UCSD-AML1 (cell line): Measurements from ENCODE around the gene GRK1.

ENCODE experiments used
- DNase-seq: peaks from one replicate; lab custom pipeline; 2025; ENCODE audit not compliant: unreplicated experiment; lab: John Stamatoyannopoulos, UW

The GRK1 gene

GRCh38 chr13:113726961-113727411, 60.0 kb downstream of the GRK1 start:
- no peak for DNase-seq

GRCh38 chr13:113728571-113729054, 61.6 kb downstream of the GRK1 start:
- DNase-seq = no peak

GRCh38 chr13:113729187-113730019, 62.4 kb downstream of the GRK1 start:
- no peak for DNase-seq

GRCh38 chr13:113730258-113730691, 63.3 kb downstream of the GRK1 start:
- DNase-seq = no peak

- no peak for DNase-seq
Observed at GRCh38 chr13:113730831-113731191, 63.8 kb downstream of the GRK1 start.

- DNase-seq = no peak
Observed at GRCh38 chr13:113731192-113732175, 64.5 kb downstream of the GRK1 start.

- DNase-seq = no peak
Observed at GRCh38 chr13:113732176-113732960, 65.3 kb downstream of the GRK1 start.

- no peak for DNase-seq
Observed at GRCh38 chr13:113732961-113733950, 66.2 kb downstream of the GRK1 start.

- no peak for DNase-seq
Observed at GRCh38 chr13:113734099-113734825, 67.2 kb downstream of the GRK1 start.

- DNase-seq = no peak
Observed at GRCh38 chr13:113734826-113735125, 67.8 kb downstream of the GRK1 start.

GRCh38 chr13:113735194-113735593, 68.2 kb downstream of the GRK1 start:
- DNase-seq = no peak

GRCh38 chr13:113735750-113736149, 68.7 kb downstream of the GRK1 start:
- no peak for DNase-seq

GRCh38 chr13:113736258-113736731, 69.3 kb downstream of the GRK1 start:
- DNase-seq = no peak

GRCh38 chr13:113737803-113738202, 70.8 kb downstream of the GRK1 start:
- DNase-seq = no peak

GRCh38 chr13:113739527-113740285, 72.7 kb downstream of the GRK1 start:
- DNase-seq = no peak

- no peak for DNase-seq
Observed at GRCh38 chr13:113740286-113740556, 73.2 kb downstream of the GRK1 start.

- DNase-seq = no peak
Observed at GRCh38 chr13:113740661-113741060, 73.6 kb downstream of the GRK1 start.

- peak; percentile 32 for DNase-seq
Observed at GRCh38 chr13:113741191-113741668, 74.2 kb downstream of the GRK1 start.
